GM18907 (cell line): ENCODE data around the gene NHEJ1.

Source experiments
- ATAC-seq: cut with Tn5 transposase; IDR thresholded peaks from one replicate; pipeline ENCODE4 v1.9.1; 2021; ENCODE audit warnings: mild to moderate bottlenecking, moderate library complexity; ENCODE audit not compliant: unreplicated experiment

Gene NHEJ1

GRCh38 chr2:219090436-219091299 is 69.9 kb downstream of the NHEJ1 start:
- ATAC-seq: no peak

DNA sequence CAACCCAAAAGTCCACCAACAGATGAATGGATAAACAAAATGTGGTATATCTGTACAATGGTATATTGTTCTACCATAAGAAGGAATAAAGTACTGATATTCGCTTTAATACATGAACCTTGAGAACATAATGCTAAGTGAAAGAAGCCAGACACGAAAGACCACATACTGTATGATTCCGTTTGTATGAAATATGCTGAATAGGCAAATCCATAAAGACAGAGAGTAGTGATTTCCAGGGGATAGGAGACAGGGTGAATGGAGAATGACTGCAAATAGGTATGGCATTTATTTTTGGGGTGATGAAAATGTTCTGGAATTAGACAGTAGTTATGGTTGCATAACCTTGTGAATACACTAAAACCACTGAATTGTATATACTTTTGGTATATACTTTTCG is 71.3 kb downstream of the NHEJ1 start:
- ATAC-seq: no peak

DNA sequence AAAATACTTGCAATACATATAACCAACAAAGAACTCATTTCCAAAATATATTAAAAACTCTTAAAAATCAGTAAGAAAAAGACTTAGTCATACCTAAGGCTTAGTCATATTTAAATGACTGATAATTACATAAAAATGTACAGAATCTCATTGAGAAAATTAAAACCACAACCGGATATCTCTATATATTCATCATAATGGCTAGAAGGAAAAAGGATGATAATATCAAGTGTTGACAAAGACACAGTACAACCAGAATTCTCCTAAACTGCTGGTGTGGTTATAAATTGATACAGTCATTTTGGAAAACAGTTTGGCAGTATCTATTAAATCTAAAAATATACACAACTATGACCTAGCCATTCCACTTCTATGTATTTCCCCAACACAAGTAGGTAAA is 72.8 kb downstream of the NHEJ1 start:
- ATAC-seq: no peak

DNA sequence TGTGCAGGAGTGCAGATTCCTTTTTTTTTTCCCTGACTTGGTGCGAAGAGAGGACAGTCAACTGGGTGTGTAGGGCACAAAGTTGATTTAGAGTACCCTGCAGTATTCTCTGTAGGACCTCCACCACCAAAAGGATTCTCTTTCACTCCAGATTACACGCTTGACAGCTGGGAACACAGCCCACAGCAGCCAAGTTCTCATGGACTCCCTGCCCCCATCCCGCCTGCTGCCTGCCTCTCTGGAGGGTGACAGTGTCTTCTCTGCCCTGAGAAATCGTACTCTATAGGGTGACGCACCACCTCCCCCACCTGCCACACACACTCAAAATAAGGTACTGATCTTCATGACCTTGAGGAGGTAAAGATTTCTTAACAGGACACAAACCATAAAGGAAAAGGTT is 73.3 kb downstream of the NHEJ1 start:
- no peak for ATAC-seq

GRCh38 chr2:219086196-219086595 is 74.4 kb downstream of the NHEJ1 start:
- ATAC-seq: no peak

DNA sequence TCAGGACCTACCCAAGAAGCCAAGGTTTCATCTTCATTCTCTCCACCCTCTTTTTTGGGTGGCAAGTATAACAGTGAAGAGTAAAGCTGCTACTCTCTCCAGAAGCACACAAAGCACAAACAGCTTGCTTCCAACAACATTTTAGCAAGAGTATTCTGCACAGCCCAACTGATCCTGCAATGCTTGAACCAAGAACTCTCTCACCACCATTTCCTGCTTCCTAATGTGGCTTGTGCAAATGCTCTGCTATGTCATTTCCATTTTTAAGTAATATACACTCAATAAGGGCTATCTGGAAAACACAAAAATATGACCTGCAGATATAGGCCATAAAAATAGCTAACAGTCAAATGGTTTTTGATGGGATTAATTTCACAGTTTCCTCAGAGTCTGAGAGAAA is 75.8 kb downstream of the NHEJ1 start:
- no peak for ATAC-seq

- no peak for ATAC-seq
Measured at GRCh38 chr2:219082332-219082958, 78.2 kb downstream of the NHEJ1 start.

DNA sequence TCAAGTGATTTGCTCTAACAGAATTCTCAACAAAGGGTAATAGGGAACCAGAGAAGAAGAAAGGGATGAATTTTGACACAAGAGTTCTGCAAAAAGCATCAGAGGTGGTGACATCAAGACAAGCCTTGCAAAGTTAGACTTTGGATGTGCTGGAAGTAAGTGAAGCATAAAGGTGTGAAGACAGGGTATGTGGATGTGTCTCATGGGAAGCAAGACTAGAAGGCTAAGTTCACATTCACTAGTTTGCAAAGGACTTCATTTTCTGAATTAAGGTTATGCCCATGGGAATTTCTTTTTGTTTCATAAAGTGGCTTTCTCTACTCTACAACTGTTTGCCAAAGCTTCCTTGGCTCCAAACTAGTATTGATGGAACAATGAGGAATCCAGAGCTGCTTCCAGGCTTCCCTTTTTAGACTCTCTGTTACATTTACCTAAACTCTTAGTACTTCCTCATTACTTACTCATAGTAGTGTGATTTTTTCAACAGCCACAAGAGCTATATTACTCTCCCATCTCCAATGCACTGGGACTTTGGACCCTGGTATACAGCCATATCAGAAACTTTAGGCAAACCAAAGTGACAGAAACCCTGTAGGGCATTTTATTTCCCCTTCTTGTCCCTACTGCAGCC is 78.8 kb downstream of the NHEJ1 start:
- no peak for ATAC-seq

GRCh38 chr2:219081096-219081495 is 79.5 kb downstream of the NHEJ1 start:
- no peak for ATAC-seq

GRCh38 chr2:219079417-219079816 is 81.2 kb downstream of the NHEJ1 start:
- ATAC-seq: no peak

GRCh38 chr2:219078951-219079350 is 81.7 kb downstream of the NHEJ1 start:
- ATAC-seq: no peak

GRCh38 chr2:219078126-219078525 is 82.5 kb downstream of the NHEJ1 start:
- no peak for ATAC-seq

DNA sequence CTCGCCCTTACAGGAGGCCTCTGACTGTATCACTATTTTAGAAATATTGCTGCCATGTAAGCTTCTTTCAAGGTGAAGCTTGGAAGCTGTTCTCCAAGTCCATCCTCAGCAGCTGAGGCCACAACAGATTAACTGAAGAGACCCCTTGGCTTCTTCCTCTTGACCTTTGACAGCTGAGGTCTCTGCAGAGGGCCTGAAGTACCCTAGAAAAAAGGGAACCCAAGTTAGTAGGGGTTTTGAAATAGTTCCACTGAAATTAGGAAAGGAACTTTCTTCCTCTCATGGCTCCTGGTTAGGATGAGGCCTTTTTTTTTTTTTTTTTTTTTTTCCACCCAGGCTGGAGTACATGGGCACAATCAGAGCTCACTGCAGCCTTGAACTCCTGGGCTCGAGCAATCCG is 84.4 kb downstream of the NHEJ1 start:
- no peak for ATAC-seq

DNA sequence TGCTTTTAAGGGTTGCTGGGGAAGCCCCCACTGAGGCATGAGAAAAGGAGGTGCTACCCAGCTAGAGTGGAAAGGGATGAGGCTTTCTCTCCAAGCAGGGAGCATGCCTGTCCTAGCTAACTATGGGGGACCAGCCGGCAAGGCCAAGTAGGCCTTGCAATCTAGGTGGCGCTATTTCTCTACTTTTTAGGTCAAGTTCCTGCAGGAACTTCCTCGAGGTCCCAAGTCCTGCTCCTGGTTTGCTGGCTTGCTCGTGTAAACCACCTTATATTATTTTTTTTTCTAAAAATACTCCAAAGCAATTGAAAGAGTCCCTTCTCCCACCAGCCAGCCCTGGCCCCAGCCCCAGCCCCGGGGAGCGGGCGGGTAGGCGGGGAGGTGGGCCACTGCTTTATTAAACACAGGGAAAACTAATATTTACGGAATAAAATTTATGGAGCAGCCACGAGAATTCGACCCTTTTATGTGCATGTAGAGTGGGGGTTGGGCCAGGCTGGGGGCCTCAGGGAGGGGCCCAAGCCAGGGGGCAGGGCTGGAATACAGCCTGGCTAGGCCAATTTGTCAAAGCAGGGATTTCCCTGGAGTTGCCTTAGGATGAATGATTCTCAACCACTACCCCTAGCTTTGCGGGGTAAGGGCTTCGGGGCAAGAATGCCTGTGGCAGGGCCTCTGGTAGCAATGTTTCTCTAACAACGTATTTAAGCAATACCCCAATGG is 87.0 kb downstream of the NHEJ1 start:
- no peak for ATAC-seq

DNA sequence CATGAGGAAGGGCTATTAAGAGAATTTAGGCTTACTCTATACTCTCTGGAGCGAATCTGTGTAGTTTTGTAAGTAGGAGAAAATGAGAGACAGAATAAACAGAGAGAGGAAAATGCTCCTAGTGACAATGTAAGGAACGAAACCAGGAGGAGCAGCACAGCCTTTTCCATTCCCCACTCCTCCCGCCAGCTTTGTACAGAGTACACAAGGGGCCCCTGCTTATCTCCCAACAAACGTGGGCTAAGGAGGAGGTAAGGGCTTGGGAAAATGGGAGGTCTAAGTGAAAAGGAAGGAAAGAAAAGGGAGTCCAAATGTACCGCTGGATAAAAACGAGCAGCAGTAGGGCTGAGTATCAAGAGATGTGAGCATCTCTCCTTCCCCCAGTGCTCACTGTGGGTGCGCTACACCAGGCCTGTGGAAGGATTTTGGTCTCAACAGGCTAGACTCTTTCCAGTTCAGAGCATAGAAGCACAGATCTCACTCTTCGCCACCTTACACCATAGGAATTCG is 87.8 kb downstream of the NHEJ1 start:
- ATAC-seq: no peak

DNA sequence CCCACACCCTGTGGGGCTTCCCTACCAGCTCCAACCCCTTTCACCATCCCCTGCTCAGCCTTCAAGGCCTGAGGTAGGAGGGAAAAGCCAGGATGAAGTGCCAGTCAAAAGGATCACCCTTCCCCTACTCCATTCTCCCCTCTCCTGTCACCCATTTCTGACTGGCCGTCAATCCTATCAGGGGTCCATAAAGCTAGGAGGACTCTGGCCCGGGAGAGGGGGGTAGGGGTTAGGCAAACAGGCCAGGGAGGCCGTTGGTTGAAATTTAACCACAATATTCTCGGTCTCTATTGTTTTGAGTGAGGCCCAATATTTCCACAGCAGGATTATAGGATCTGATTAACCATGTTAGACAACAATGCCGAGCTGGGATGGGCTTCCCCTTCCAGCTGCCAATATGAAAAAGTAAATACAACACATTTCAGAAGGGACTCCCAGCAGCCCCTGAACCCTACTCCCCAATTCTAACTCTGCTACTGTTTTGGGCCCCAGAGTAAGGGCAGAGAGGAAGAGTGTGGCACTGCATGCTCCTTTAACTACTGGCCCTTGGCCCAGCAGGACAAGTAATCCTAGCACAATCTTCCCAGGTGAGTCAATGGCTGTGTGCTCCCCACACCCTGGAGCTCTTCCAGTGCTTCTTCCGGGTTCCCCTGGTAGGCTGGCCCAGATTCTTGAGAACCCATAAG is 89.3 kb downstream of the NHEJ1 start:
- ATAC-seq: no peak

DNA sequence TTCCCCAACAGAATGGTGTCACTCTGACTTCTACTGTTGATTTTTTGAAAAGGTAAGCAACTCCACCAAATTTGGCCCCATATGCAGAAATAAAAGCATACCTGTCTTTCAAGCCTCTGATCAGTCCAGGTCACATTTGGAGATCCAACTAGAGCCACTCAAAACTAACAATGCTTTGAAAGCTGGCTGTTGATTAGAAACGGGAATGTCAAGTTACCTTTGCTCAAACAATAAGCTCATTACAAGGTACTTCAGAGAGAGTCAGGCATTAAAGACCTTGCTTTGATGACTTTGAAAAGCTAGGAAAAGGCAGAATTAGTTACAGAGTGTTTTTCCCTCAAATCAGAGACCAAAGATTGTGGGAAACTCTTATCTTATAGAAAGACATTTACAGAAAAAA is 95.1 kb downstream of the NHEJ1 start:
- no peak for ATAC-seq

DNA sequence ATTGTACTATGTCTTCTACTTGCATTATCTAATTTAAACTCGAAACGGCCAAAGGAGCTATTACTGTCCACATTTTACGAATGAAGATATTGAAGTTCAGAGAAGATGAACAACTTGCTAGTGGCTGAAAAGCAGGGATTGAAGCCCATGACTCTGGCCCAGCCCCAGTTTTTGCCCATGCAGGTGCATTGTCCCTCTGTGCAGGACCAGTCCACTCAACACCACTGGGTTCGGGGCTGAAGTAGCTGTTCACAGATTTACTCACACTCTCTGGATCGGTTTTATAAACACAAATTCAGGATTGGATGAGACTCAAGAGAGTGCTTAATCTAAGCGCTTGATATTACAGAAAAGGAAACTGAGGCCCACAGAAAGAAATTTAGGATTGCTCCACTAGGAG is 98.5 kb downstream of the NHEJ1 start:
- no peak for ATAC-seq

DNA sequence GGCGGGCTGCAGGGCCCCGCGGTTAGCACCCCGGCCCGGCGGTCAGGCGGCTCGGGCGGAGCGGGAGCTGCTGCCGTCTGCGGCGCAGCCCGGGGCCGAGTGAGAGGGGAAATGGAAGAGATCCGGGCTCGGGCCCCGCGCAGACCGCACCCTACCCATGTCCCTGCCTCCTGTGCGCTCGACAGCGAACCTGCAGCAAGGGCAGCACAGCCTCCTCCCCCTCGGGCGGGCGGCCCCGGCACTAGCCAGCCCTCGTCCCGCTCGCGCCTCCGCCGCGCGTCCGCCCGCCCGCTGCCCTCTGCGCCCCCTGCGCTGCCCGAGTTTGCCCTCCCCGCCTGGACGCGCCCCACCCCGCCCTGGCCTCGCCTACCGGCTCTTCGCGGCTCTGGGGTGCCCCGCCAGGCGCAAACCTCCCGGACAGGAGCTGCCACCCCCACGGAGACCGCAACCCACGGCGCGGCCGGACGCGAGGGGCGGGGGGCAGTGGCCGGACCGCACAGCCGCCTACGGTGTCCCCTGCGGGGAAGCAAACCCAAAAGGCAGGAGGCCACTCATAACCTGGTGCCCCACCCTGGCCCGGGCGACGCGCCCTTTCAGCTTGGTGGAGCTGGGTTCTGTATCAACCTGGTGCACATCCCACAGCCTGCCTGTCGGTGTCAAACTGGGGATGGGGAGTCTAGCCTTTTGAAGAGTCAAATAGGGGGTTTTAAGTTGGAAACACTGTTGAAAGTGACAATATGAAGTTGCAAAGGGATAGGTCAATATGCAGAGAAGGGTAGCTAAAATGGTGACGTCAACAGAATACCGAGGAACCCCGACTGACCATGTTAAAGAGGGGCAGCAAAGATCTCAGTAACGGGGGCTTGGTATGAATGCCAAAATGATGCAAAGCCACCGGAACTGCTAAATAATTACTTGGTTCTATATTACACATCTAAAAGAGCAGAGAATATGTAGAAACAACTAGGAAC is 99.5 kb downstream of the NHEJ1 start, which contains the start of gene IHH:
TSS of gene IHH (minus strand) at position 101 of the 971 bp plus-strand sequence. CDS start 454 bp downstream, outside the sequence.
- ATAC-seq: no peak
